Measurements from ENCODE around the gene CD207. TPM values are rescaled to one million over a fixed set of nuclear protein-coding genes. Genes with fewer than 3 reads are reported as not detected.

The CD207 gene
- total RNA-seq, 3 donors from 2014 or later, result 0.33 to 0.88 TPM; not detected in 1

DNA sequence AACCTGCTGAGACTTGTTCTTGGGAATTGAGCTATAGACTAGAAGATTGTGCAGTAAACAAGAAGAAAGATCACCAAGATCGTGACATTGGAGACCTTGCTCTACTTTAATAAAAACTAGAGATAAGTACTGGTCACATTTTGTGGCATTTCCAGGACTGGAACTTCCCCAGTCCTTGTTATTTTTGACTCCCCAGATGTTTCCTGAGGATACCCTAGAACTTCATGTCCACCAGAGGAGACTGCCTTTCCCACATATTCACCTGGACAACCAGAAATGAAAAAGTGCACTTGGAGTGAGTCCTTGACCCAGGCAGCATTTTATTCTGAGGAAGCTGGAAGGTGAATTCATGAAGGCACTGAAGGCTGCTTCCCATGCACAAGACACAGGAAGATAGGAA lies 5.7 kb downstream of the CD207 start:
- H3K9me3 ChIP-seq, result no peaks in the 10 kb centered on the region
- intact Hi-C loops (cut with DNase I; ENCODE audit: low total_unique reads), result loop anchor here (2.0 kb wide), 1 partner anchor 37 kb away; no protein-coding TSS in a partner anchor
- peak overlapping the region in 1 of 2 donors; percentile 25 for H3K27ac ChIP-seq
- TF ChIP-seq POLR2AphosphoS5 (IDR thresholded peaks at IDR 0.05) (no peak), POLR2A (IDR thresholded peaks at IDR 0.05) (no peak)
- DNase-seq (ENCODE audit: low spot score in 2 of 2), result no peak
- no peaks in the 10 kb centered on the region for H3K36me3 ChIP-seq
- no peak overlapping the region for H3K4me3 ChIP-seq
- no peaks in the 10 kb centered on the region for H3K4me1 ChIP-seq
- H3K27me3 ChIP-seq, result no peaks in the 10 kb centered on the region

DNA sequence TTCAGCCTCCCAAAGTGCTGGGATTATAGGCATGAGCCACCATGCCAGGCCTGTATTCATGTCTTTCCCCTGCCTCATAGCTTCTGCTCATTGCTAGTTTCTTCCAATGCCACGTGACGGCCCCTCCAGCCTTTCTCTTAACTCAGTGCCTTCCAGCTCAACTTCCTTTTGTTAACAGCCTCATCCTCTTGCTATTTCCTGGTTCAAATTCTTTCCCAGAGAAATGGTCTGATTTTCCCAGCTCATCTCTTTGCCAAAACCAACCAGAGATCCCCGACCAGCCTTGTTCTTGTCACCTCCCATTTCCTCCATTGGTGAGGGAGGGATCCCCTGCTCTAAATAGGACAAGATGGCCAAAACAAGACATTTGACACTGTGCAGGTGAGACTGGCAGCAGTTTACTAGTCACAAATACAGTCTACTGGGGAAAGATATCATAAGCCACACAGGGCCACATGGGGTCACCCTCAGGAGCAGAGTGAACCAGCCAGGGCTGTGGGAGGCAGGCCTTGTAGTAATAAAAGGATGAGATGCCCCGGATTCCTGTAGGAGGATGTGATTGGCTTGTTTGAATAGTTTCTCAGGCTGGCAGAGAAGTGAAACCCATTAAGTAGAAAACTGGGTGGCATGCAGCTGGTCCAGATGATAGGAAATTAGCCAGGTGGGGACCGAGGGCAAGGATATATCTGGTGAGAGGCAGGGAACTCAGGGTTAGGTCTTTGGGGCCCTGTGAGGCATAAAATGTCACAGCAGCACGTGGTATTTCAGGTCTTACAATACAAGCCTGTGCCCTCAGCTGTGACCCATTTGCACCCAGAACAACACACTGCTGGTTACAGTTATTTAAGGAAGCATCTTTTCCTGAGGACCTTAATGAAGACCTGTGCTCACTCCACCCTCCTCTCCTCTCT lies 6.4 kb downstream of the CD207 start:
- no peak for DNase-seq (ENCODE audit: low spot score in 2 of 2)
- no peaks in the 10 kb centered on the region for H3K4me1 ChIP-seq
- no peaks in the 10 kb centered on the region for H3K27me3 ChIP-seq
- TF ChIP-seq POLR2A (IDR thresholded peaks at IDR 0.05) (no peak), POLR2AphosphoS5 (IDR thresholded peaks at IDR 0.05) (no peak)
- TF ChIP-seq, protein P1, sequence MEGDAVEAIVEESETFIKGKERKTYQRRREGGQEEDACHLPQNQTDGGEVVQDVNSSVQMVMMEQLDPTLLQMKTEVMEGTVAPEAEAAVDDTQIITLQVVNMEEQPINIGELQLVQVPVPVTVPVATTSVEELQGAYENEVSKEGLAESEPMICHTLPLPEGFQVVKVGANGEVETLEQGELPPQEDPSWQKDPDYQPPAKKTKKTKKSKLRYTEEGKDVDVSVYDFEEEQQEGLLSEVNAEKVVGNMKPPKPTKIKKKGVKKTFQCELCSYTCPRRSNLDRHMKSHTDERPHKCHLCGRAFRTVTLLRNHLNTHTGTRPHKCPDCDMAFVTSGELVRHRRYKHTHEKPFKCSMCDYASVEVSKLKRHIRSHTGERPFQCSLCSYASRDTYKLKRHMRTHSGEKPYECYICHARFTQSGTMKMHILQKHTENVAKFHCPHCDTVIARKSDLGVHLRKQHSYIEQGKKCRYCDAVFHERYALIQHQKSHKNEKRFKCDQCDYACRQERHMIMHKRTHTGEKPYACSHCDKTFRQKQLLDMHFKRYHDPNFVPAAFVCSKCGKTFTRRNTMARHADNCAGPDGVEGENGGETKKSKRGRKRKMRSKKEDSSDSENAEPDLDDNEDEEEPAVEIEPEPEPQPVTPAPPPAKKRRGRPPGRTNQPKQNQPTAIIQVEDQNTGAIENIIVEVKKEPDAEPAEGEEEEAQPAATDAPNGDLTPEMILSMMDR (IDR thresholded peaks at IDR 0.05), result no peak
- H3K4me3 ChIP-seq, result no peak overlapping the region
- no peaks in the 10 kb centered on the region for H3K9me3 ChIP-seq
- intact Hi-C loops (cut with DNase I; ENCODE audit: low total_unique reads), result loop anchor here (2.0 kb wide), 1 partner anchor 36 kb away; no protein-coding TSS in a partner anchor
- H3K27ac ChIP-seq, result peak overlapping the region in 1 of 2 donors; percentile 25
- no peaks in the 10 kb centered on the region for H3K36me3 ChIP-seq

DNA sequence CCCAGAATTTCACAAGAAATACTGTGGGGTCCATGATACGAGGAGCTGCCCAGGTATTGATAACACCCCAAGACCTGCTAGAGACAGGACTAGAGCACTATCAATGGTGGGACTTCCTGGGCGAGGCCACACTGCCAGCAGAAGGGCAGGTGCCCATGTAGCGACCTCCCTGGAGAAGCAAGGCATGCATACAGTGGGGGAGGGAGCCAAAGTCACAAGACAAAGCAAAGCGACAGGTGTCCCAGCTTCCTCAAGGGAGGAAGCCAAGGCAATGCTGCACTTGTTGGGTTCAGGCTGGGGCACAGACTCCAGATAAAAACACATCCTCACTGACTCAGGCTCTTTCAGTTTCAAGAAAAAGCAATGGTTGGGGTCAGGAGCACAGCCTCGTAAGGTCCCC lies 7.5 kb downstream of the CD207 start:
- Histone ChIP-seq H3K4me3 (no peak overlapping the region), H3K9me3 (no peaks in the 10 kb centered on the region), H3K27ac (no peak overlapping the region), H3K4me1 (no peaks in the 10 kb centered on the region), H3K27me3 (no peaks in the 10 kb centered on the region), H3K36me3 (no peaks in the 10 kb centered on the region)
- intact Hi-C loops (cut with DNase I; ENCODE audit: low total_unique reads), result loop anchor here (2.0 kb wide), 1 partner anchor 35 kb away; no protein-coding TSS in a partner anchor
- DNase-seq (ENCODE audit: low spot score in 2 of 2), result no peak
- no peak for TF ChIP-seq POLR2A (IDR thresholded peaks at IDR 0.05)
- TF ChIP-seq POLR2AphosphoS5 (IDR thresholded peaks at IDR 0.05), result no peak
- TF ChIP-seq, protein P1 (IDR thresholded peaks at IDR 0.05), result no peak

DNA sequence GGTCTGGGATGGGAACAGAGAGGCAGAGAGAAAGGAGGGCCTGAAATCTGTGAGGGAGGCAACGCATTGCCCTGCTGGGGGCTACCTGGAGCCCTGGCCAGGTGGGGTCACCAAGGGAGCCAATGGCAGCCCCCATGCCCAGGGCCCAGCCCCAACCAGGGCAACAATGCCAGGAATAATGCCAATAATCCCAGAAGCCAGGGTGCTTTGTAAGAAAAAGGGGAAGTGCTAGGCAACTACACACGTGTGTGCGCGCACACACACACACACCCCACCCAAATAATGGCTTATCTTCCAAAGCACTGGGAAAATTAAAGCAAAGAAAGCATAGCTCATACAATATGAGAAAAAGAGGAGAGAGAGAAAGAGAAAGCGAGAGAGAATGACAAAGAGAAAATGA lies 8.2 kb downstream of the CD207 start:
- no peak overlapping the region for H3K4me3 ChIP-seq
- intact Hi-C loops (cut with DNase I; ENCODE audit: low total_unique reads), result no loop called here
- TF ChIP-seq POLR2AphosphoS5 (IDR thresholded peaks at IDR 0.05) (no peak), POLR2A (IDR thresholded peaks at IDR 0.05) (no peak)
- TF ChIP-seq, protein P1 (IDR thresholded peaks at IDR 0.05), result no peak
- H3K9me3 ChIP-seq, result no peaks in the 10 kb centered on the region
- no peak overlapping the region for H3K27ac ChIP-seq
- H3K4me1 ChIP-seq, result no peaks in the 10 kb centered on the region
- no peak for DNase-seq (ENCODE audit: low spot score in 2 of 2)
- H3K27me3 ChIP-seq, result no peaks in the 10 kb centered on the region
- H3K36me3 ChIP-seq, result no peaks in the 10 kb centered on the region

DNA sequence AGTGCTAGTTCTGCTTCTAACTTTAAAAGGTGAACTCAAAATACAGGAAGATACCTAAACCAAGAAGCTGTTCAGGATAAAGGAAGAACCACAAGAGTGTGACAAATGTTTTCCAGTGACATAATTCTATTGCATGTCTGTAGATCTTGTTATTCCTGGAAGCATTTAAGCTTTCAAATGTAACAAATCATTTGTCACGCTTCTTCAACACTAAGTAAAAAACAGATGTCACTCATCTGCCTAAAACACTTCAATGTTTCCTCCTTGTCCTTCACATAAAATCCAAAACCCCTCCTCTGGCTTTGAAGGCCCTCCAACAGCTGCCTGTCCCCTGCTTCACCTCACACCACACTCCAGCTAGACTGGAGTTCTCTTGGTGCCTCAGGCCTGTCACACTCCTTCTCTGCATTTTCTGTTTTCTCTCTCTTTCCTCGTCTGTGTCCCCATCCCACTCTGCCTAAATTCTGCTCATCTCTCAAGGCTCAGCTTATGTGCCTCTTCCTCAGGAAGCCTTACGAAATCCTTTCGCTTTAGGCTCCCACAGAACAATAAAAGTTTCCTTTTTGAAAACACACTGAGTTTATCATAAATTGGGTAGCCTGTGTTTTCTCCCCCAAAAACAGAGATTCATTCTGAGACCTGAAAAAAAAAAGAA lies 8.8 kb downstream of the CD207 start:
- H3K27ac ChIP-seq, result no peak overlapping the region
- no peaks in the 10 kb centered on the region for H3K4me1 ChIP-seq
- no peaks in the 10 kb centered on the region for H3K27me3 ChIP-seq
- intact Hi-C loops (cut with DNase I; ENCODE audit: low total_unique reads), result no loop called here
- TF ChIP-seq, protein P1 (IDR thresholded peaks at IDR 0.05), result no peak
- TF ChIP-seq POLR2AphosphoS5 (IDR thresholded peaks at IDR 0.05) (no peak), POLR2A (IDR thresholded peaks at IDR 0.05) (no peak)
- no peaks in the 10 kb centered on the region for H3K36me3 ChIP-seq
- no peak for DNase-seq (ENCODE audit: low spot score in 2 of 2)
- no peaks in the 10 kb centered on the region for H3K9me3 ChIP-seq
- H3K4me3 ChIP-seq, result no peak overlapping the region

Data from breast epithelium (tissue), 4 donors.